Jurkat, Clone E6-1 (cell line): ENCODE results near the gene CYP4F8. TPM values are rescaled to one million over a fixed set of nuclear protein-coding genes. Genes with fewer than 3 reads are reported as not detected.
"Not testable (repeated sequence)": the region's sequence is repeated elsewhere in the genome, so short reads cannot be mapped to it uniquely, and the experiment has no call there.

Source experiments
- DNase-seq: peaks from one replicate; pipeline ENCODE4 v3.0.0-alpha.2; 2011; ENCODE audit warnings: low read depth, low spot score
- H3K4me3 ChIP-seq: 2 replicates; pipeline ENCODE4 v1.5.1; 2011; ENCODE audit warnings: mild to moderate bottlenecking, low read length, control low read depth, moderate library complexity
- polyA plus RNA-seq: library from polyadenylated mRNA; unstranded; fragments of >200 nt; gene quantifications from one replicate; pipeline ENCODE4 v1.2.1, GENCODE V29; 2012; ENCODE audit warnings: missing spikeins; ENCODE audit not compliant: insufficient read length, insufficient read depth

Gene CYP4F8, protein sequence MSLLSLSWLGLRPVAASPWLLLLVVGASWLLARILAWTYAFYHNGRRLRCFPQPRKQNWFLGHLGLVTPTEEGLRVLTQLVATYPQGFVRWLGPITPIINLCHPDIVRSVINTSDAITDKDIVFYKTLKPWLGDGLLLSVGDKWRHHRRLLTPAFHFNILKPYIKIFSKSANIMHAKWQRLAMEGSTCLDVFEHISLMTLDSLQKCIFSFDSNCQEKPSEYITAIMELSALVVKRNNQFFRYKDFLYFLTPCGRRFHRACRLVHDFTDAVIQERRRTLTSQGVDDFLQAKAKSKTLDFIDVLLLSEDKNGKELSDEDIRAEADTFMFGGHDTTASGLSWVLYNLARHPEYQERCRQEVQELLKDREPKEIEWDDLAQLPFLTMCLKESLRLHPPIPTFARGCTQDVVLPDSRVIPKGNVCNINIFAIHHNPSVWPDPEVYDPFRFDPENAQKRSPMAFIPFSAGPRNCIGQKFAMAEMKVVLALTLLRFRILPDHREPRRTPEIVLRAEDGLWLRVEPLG
- polyA plus RNA-seq = not detected

DNA sequence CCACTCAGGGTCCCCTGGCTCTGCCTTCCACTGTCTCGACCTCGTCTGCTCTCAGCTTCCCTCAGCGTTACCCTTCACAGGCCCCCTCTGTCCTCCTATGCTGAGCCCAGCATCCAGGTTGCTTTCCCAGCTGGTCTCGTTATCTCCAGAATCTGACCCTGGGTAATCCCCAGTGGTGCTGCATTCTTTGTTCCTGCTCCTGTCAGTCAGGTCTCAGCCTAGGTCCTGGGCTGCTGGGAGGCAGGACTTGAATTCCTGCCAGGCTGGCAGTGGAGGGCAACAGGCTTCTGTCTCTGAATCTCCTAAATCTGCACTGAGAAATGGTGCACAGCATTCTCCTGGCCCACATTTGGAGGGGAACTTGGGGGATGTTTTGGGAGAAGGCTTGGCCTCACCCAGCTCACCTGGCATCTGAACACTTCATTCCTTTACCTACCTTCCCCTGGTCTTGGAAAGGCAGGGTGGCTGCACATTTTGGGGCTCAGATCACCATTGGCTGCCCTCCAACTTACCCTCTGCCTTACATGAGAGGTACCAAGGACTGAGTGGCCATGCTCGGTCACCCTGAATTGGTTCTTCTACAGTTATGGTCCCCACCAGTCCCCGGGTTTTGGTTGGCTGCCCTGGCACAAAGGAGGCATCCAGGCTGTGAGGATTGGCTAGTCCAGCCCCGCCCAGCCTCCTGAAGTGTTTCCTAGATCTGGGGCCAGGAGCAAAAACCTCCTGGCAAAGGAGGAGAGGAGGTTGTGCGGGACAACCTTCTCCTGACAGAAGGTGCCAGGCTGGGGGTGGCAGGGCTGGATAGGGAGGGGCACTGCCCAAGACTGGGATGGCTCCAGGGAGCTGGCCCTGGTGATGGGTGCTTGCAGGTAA lies at the start of gene CYP4F8:
CYP4F8 (plus strand) TSS at position 712 of the 873 bp plus-strand sequence. CDS start 399 bp downstream, outside the sequence.
- no peak for DNase-seq
- H3K4me3 ChIP-seq = no peak within 1 kb of the TSS

DNA sequence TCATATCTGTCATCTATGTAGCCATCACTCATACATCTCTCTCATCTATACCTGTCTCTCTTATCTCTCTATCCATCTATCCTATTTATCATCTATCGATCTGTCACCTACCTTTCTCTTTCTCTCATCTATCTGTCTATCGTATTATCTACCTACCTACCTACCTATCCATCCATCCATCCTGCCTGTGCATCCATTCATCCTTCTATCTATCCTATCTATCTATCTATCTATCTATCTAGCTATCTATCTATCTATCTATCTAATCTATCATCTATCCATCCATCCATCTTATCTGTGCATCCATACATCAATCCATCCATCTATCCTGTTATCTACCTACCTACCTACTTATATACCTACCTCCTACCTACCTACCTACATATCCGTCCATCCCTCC lies 44.6 kb upstream of the CYP4F8 start:
- H3K4me3 ChIP-seq = no peak overlapping the region
- DNase-seq = no peak

DNA sequence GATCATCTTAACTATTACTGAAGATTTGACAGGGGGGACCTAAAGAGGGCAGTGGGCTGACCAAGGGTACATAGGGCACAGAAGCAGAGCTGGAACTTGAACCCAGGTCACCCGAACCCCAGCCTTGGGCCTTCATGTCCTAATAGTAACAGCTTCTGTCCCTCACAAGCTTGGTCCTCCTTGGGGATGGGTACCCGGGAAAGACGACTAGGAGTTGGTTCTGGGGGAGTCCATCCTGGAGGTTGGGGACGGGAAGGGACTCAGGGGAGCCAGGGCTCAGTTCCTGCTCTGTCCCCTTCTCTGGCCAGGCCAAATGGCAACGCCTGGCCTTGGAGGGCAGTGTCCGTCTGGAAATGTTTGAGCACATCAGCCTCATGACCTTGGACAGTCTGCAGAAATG lies 39.6 kb upstream of the CYP4F8 start:
- DNase-seq = no peak
- no peak overlapping the region for H3K4me3 ChIP-seq

DNA sequence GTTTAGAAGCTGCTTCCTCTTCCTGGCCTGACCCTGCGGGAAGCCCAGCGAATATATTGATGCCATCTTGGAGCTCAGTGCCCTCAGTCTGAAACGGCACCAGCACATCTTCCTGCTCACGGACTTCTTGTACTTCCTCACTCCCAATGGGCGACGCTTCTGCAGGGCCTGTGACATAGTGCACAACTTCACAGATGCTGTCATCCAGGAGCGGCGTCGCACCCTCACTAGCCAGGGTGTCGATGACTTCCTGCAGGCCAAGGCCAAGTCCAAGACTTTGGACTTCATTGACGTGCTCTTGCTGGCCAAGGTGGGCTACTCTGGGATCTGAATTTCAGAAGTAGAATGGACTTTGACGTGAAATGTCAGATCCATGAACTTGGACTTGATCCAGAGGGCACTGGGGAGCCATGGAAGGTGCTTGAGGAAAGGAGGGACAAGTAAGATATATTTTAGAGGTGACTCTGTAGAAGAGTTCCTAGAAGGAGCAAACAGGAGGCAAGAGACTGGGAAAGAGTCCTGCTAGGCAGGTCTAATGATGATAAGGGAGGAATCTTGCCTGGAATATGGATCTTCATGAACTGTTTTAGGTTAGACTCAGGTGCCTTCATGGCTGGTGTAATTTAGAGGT lies 38.4 kb upstream of the CYP4F8 start:
- no peak overlapping the region for H3K4me3 ChIP-seq
- DNase-seq = no peak

DNA sequence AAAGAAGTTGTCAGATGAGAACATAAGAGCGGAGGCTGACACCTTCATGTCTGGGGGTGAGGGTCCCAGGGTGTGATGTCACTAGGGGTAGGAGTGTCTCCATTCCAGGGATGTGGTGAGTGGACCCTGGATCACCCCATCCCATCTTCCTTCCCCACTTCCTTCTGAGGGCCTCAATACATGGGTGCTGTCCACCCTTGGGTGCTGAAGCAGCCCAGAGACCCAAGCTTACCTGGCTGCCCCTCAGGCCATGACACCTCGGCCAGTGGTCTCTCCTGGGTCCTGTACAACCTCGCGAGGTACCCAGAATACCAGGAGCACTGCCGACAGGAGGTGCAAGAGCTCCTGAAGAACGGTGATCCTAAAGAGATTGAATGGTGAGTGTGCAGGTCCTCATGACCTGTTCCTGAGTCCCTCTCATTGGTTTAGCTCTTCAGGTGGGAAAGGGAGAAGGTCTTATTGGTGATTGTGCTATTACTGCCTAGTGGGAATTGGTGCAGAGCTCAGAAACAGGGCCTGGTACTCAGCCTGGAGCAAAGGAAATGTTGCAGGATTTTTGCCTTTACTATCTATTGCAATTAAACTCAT lies 37.7 kb upstream of the CYP4F8 start:
- no peak for DNase-seq
- no peak overlapping the region for H3K4me3 ChIP-seq

DNA sequence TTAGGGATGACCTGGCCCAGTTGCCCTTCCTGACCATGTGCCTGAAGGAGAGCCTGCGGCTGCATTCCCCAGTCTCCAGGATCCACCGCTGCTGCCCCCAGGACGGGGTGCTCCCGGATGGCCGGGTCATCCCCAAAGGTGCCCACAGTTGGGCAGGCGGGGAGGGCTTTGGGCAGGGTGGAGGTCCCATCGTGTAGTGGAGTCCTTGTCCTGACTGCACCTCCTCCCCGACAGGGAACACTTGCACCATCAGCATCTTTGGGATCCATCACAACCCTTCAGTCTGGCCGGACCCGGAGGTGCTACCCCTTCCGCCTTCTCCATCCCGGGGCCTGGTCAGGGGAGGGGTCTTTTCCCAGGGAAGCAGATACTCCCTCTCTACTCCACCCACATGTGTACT lies 31.7 kb upstream of the CYP4F8 start:
- no peak for DNase-seq
- no peak overlapping the region for H3K4me3 ChIP-seq

DNA sequence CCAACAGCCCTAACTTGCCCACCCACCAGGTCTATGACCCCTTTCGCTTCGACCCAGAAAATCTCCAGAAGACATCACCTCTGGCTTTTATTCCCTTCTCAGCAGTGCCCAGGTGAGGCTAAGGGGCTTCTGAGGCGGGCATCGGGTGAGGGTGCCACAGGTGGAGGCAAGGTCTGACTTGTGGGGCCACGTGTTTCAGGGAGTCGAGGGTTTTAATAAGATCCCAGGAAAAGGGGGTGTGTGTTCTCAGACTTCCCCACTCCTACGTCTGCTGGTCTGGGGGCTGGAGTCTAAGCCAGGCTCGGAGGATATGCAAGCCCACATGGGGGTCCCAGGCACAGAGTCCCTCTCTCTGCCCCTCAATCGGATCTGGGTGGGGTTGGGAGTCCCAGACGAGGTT lies 30.9 kb upstream of the CYP4F8 start:
- no peak for DNase-seq
- H3K4me3 ChIP-seq = peak overlapping the region; percentile 35

DNA sequence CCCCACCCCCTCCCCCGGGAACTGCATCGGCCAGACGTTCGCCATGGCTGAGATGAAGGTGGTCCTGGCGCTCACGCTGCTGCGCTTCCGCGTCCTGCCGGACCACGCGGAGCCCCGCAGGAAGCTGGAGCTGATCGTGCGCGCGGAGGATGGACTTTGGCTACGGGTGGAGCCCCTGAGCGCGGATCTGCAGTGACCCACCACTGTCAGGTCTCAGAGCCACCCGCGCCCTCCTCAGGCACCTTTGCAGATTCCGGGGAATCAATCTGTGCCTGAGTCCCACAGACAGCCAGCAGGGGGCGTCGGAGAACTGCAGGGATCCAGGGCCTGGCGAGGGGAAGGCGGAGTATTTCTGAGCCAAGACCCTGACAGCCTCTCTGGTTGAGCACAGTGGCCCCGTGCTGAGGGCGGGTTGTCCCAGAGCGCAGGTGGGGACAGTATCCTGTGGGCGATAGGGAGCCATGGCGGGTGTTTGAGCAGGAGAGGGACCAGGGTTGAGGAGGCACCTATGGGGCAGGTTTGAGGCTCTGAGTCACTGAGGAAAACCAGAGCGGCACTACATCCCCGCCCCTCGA lies 30.4 kb upstream of the CYP4F8 start:
- H3K4me3 ChIP-seq = peak overlapping the region; percentile 35
- DNase-seq = peak; percentile 70

DNA sequence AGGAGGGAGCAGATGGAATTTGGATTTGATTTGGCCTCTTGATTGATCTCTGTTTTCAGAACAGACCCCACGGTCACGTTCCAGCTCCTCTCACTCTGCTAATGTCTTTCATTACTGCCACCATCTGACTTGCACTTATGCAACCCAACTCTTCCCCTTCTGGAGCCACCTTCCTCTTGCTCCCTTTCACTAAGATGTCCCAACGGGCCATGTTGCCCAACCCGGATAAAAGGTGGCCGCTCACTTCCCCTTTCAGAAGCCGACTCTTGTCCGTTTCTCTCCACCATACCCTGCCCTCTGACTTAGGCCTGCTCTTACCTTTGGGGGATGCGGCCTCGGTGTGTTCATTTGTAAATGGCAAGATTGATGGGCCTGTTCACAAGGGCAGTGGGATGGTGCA lies 27.4 kb upstream of the CYP4F8 start:
- DNase-seq = no peak
- H3K4me3 ChIP-seq = no peak overlapping the region

DNA sequence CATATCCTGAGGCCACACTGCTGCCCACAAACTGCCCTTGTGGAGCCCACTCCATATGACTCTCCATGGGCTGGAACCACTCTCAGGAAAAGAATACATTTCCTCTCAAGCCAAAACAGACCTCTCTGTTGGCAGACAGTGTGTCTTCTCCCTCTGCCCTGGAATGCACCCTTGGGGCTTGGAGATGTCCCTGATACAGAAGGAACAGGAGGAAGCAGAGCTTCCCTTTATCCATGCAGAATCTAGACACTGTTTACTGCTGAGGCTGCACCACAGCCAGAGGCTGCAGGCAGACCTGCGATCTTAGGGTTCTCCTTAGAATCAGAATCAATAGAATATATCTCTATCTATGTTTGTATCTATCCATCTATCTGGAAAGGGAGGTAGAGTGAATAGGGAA lies 26.8 kb upstream of the CYP4F8 start:
- H3K4me3 ChIP-seq = no peak overlapping the region
- DNase-seq = no peak

DNA sequence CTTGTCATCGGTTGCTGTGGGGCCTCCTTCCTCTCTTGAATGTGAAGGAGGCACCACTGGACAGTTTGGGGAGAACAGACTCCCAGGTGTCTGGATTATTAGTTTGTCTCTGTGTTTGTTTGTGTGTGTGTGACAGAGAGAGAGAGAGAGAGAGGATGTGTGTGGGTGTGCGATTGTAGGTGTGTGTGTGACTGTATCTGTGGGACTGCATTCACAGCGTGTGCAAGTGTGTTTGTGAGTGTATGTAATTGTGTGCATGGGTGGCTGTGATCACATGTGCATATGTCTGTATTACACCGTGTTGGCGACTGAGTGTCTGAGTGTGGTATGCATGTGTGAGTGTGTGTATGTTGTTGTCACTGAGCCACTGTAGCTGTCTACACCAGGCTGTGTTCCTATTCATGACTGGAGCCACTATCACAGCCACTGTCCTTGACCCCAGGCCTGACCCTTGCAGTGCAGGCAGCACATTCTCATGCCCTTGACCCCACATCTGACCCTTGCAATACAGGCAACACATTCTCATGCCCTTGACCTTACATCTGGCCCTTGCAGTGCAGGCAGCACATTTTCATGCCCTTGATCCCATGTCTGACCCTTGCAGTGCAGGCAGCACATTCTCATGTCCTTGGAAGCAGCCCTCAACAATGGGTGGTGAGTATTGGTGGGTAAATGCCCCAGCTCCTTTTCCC lies 25.1 kb upstream of the CYP4F8 start:
- no peak overlapping the region for H3K4me3 ChIP-seq
- DNase-seq = no peak

DNA sequence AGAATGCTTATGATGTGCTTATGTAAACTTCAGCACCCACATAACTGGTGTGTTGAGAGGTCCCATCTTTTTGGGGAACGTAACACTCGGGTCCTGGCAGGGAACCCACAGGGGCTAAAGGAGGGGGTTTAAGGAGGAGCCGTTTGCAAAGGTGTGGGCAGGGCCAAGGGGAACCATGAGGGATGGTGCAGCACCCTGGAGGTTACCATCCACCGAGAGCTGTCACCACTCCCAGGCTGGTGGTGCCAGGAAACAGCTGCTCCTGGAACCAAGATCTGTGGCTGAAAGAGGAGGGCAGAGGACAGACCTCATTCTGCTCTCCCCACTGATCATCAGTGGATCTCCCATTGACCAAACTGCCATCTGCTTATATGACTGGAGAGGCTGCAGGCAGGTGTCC lies 23.2 kb upstream of the CYP4F8 start:
- H3K4me3 ChIP-seq = no peak overlapping the region
- DNase-seq = no peak

DNA sequence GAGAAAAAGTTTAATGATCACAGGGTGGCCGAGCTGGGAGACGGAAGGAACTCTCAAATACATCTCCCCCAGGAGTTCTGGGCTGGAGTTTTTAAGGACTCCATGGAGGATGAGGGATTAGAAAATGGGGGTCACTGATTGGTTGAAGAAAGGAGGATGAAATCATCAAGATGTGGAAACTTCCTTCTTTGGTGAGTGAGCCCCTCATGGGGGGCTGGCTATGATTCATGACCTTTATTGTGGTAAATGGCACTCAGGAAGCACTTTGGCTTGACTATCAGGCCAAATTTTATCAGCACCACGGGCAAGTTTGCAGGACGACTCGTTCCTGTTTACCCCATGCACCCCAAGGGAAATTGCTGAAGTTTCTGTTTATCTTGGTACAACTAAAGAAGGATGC lies 22.5 kb upstream of the CYP4F8 start:
- H3K4me3 ChIP-seq, DNase-seq: not testable (repeated sequence)

DNA sequence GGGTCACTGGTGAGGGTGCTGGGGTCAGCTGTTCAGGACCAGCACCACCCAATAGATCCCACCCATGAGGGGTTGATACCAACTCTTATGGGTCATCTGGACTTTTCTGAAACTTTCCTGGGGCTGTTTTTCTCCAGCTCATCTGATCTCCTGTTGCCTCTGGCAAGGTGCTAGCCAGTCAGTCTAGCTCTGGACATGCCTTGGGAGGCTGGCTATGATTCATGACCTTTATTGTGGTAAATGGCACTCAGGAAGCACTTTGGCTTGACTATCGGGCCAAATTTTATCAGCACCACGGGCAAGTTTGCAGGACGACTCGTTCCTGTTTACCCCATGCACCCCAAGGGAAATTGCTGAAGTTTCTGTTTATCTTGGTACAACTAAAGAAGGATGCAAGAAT lies 21.3 kb upstream of the CYP4F8 start:
- not testable (repeated sequence) for H3K4me3 ChIP-seq, DNase-seq

DNA sequence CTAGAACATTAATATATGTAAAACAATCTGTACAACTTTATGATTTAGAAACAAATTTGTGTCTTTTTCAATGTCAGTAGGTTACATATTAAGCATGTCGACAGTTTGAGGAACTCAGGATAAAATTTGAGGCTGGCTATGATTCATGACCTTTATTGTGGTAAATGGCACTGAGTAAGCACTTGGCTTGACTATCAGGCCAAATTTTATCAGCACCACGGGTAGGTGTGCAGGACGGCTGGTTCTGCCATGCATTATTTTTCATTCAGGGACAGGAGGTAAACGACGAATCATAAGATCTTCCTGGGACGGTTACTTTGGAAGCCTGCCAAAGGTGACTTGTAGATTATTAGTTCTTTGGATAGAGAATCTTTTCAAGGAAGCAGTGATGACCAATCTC lies 19.9 kb upstream of the CYP4F8 start:
- no peak for DNase-seq
- H3K4me3 ChIP-seq = no peak overlapping the region

DNA sequence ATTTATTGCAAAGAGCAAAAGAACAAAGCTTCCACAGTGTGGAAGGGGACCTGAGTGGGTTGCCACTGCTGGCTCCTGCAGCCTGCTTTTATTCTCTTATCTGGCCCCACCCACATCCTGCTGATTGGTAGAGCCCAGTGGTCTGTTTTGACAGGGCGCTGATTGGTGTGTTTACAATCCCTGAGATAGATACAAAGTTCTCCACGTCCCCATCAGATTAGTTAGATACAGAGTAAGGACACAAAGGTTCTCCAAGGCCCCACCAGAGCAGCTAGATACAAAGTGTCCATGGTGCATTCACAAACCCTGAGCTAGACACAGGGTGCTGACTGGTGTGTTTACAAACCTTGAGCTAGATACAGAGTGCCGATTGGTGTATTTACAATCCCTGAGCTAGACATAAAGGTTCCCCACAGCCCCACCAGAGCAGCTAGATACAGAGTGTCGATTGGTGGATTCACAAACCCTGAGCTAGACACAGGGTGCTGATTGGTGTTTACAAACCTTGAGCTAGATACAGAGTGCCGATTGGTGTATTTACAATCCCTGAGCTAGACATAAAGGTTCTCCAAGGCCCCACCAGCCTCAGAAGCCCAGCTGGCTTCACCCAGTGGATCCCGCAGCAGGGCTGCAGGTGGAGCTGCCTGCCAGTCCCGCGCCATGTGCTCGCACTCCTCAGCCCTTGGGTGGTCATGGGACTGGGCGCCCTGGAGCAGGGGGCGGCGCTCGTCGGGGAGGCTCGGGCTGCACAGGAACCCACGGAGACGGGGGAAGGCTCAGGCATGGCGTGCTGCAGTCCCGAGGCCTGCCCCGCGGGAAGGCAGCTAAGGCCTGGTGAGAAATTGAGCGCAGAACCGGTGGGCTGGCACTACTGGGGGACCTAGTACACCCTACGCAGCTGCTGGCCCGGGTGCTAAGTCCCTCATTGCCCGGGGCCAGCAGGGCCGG lies 6.8 kb upstream of the CYP4F8 start:
- not testable (repeated sequence) for DNase-seq, H3K4me3 ChIP-seq

DNA sequence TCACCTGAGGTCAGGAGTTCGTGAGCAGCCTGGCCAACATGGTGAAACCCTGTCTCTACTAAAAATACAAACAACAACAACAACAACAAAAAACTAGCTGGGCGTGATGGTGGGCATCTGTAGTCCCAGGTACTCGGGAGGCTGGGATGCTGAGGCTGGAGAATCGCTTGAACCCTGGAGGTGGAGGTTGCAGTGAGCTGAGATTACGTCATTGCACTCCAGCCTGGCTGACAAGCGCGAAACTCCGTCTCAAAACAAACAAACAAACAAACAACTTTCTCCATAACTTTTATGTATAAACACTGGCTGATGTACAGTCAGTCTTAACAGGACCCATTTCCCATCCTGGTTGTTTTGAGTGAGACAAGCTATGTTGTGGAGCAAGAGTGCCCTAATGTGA lies 5.8 kb upstream of the CYP4F8 start:
- DNase-seq = no peak
- no peak overlapping the region for H3K4me3 ChIP-seq
